Measurements from ENCODE around the gene NAV1. TPM values are rescaled to one million over a fixed set of nuclear protein-coding genes. Genes with fewer than 3 reads are reported as not detected.

The NAV1 gene
- total and polyA plus RNA-seq, 2 donors (not counting 3 experiments of a cell fraction or from before 2014, with no cell fraction given): 19.9 to 138 TPM

GRCh38 chr1:201585901-201586300 lies 47.0 kb downstream of the NAV1 start:
- Histone ChIP-seq H3K9ac (replicated peaks; ENCODE audit: extremely low read depth, insufficient read depth, low read length) (no peak overlapping the region), H3K9me1 (replicated peaks; ENCODE audit: control insufficient read depth, extremely low read depth, insufficient read depth, low read length) (no peaks in the 10 kb centered on the region), H3K27me3 (ENCODE audit: control insufficient read depth in 2 of 2, insufficient read depth in 2 of 2, low read length in 2 of 2) (no peaks in the 10 kb centered on the region), H3K4me3 (replicated peaks in 1 of 3; ENCODE audit: insufficient read depth in 1 of 3, low read depth in 1 of 3, low read length in 3 of 3) (no peak overlapping the region), H4K20me1 (replicated peaks; ENCODE audit: control insufficient read depth, extremely low read depth, insufficient read depth, low read length) (peaks cover 3% of the 10 kb centered on the region), H3K9me3 (replicated peaks; ENCODE audit: control insufficient read depth, insufficient read depth, low read length) (no peaks in the 10 kb centered on the region), H3K4me1 (ENCODE audit: control insufficient read depth, extremely low read depth, insufficient read depth, low read length) (no peaks in the 10 kb centered on the region), H3K27ac (ENCODE audit: insufficient read depth, low read depth, low read length) (no peak overlapping the region), H3K36me3 (ENCODE audit: control insufficient read depth in 2 of 2, extremely low read depth in 1 of 2, insufficient read depth in 2 of 2, low read length in 2 of 2) (peaks cover 0 to 3% of the 10 kb centered on the region in 2 experiments), H3K4me2 (ENCODE audit: insufficient read depth, low read length) (no peak overlapping the region), H3K79me2 (ENCODE audit: control insufficient read depth, insufficient read depth, low read length) (peaks cover 63% of the 10 kb centered on the region), H2AFZ (ENCODE audit: low read depth, low read length) (no peak overlapping the region)
- ChIA-PET POLR2A (no interaction called here), CTCF (no interaction called here)
- no peak for TF ChIP-seq GATA2 (IDR thresholded peaks at IDR 0.05; ENCODE audit: insufficient read depth, insufficient read length, low read depth, low read length)
- no peak for TF ChIP-seq POLR2AphosphoS5 (IDR thresholded peaks at IDR 0.05; ENCODE audit: insufficient read depth, low read depth, low read length)
- no peak for TF ChIP-seq POLR2A (IDR thresholded peaks at IDR 0.05; ENCODE audit: low read depth, low read length)
- TF ChIP-seq JUN (IDR thresholded peaks at IDR 0.05; ENCODE audit: borderline replicate concordance, insufficient read depth, insufficient read length, low read depth): no peak
- no peak for TF ChIP-seq EZH2 (IDR thresholded peaks at IDR 0.05; ENCODE audit: borderline replicate concordance, low read depth, low read length, severe bottlenecking)
- no peak for TF ChIP-seq MAX (IDR thresholded peaks at IDR 0.05; ENCODE audit: insufficient read depth, insufficient read length)
- intact Hi-C loops (cut with micrococcal nuclease) (no loop called here), dilution Hi-C loops (cut with MboI; ENCODE audit: extremely low pct_ligation_motif_present, low sequenced_read_pairs) (no loop called here)
- BruUV-seq (replicated peaks): no TSS peak
- no peak for FAIRE-seq
- no peak for DNase-seq (ENCODE audit: low read depth, low spot score)

GRCh38 chr1:201586806-201587205 lies 47.9 kb downstream of the NAV1 start:
- Histone ChIP-seq H3K27ac (ENCODE audit: insufficient read depth, low read depth, low read length) (no peak overlapping the region), H3K4me2 (ENCODE audit: insufficient read depth, low read length) (no peak overlapping the region), H3K4me3 (replicated peaks in 1 of 3; ENCODE audit: insufficient read depth in 1 of 3, low read depth in 1 of 3, low read length in 3 of 3) (no peak overlapping the region), H3K9me1 (replicated peaks; ENCODE audit: control insufficient read depth, extremely low read depth, insufficient read depth, low read length) (no peaks in the 10 kb centered on the region), H3K36me3 (ENCODE audit: control insufficient read depth in 2 of 2, extremely low read depth in 1 of 2, insufficient read depth in 2 of 2, low read length in 2 of 2) (peaks cover 0 to 3% of the 10 kb centered on the region in 2 experiments), H3K79me2 (ENCODE audit: control insufficient read depth, insufficient read depth, low read length) (peaks cover 59% of the 10 kb centered on the region), H2AFZ (ENCODE audit: low read depth, low read length) (no peak overlapping the region), H3K4me1 (ENCODE audit: control insufficient read depth, extremely low read depth, insufficient read depth, low read length) (no peaks in the 10 kb centered on the region), H4K20me1 (replicated peaks; ENCODE audit: control insufficient read depth, extremely low read depth, insufficient read depth, low read length) (peaks cover 3% of the 10 kb centered on the region), H3K9ac (replicated peaks; ENCODE audit: extremely low read depth, insufficient read depth, low read length) (no peak overlapping the region), H3K9me3 (replicated peaks; ENCODE audit: control insufficient read depth, insufficient read depth, low read length) (no peaks in the 10 kb centered on the region), H3K27me3 (ENCODE audit: control insufficient read depth in 2 of 2, insufficient read depth in 2 of 2, low read length in 2 of 2) (no peaks in the 10 kb centered on the region)
- TF ChIP-seq POLR2A (IDR thresholded peaks at IDR 0.05; ENCODE audit: low read depth, low read length) (no peak), EZH2 (IDR thresholded peaks at IDR 0.05; ENCODE audit: borderline replicate concordance, low read depth, low read length, severe bottlenecking) (no peak), MYC (IDR thresholded peaks at IDR 0.05; ENCODE audit: low read depth, low read length) (no peak), POLR2AphosphoS5 (IDR thresholded peaks at IDR 0.05; ENCODE audit: insufficient read depth, low read depth, low read length) (no peak), GATA2 (IDR thresholded peaks at IDR 0.05; ENCODE audit: insufficient read depth, insufficient read length, low read depth, low read length) (no peak), JUN (IDR thresholded peaks at IDR 0.05; ENCODE audit: borderline replicate concordance, insufficient read depth, insufficient read length, low read depth) (no peak), FOS (IDR thresholded peaks at IDR 0.05; ENCODE audit: borderline replicate concordance, insufficient read depth, low read length) (no peak), MAX (IDR thresholded peaks at IDR 0.05; ENCODE audit: insufficient read depth, insufficient read length) (no peak), CTCF (IDR thresholded peaks at IDR 0.05; ENCODE audit: extremely low read depth in 1 of 2, insufficient read depth in 1 of 2, low read depth in 1 of 2, low read length in 2 of 2) (no peak)
- CTCF ChIA-PET: no interaction called here
- no peak for FAIRE-seq
- no TSS peak for BruUV-seq (replicated peaks)
- DNase-seq (ENCODE audit: low read depth, low spot score): no peak
- POLR2A ChIA-PET: no interaction called here
- intact Hi-C loops (cut with micrococcal nuclease) (no loop called here), dilution Hi-C loops (cut with MboI; ENCODE audit: extremely low pct_ligation_motif_present, low sequenced_read_pairs) (no loop called here)
